Natural killer cell (primary cell): ENCODE measurements around the gene ELK4. TPM values are rescaled to one million over a fixed set of nuclear protein-coding genes. Genes with fewer than 3 reads are reported as not detected.

ENCODE experiments used
- ATAC-seq, 3 donors: fragments of 150-1000 bp in 2 of 3; fragments of 200-7000 bp in 1 of 3; cut with Tn5 transposase; 1 replicate in 1 of 3; 2 replicates in 2 of 3; pipeline ENCODE4 v1.10.0; 2021; ENCODE audit warnings: mild to moderate bottlenecking in 2 of 3, moderate library complexity in 2 of 3
- DNase-seq, 2 donors: peaks; one replicate each; pipeline versions ENCODE4 v3.0.0 to v3.0.0-alpha.2; 2013 to 2021; ENCODE audit warnings: mixed read lengths in 1 of 2
- H3K27ac ChIP-seq: one replicate; pipeline ENCODE4 v1.5.1; 2013; ENCODE audit warnings: mild to moderate bottlenecking, low read length
- H3K27me3 ChIP-seq: one replicate; pipeline ENCODE4 v1.6.1; 2013; ENCODE audit warnings: low read length; ENCODE audit not compliant: control insufficient read depth, insufficient read depth
- H3K36me3 ChIP-seq: one replicate; pipeline ENCODE4 v1.6.1; 2013; ENCODE audit warnings: low read length; ENCODE audit not compliant: control insufficient read depth, insufficient read depth
- H3K4me1 ChIP-seq: one replicate; pipeline ENCODE4 v1.6.1; 2013; ENCODE audit warnings: low read length; ENCODE audit not compliant: control insufficient read depth, insufficient read depth
- H3K4me3 ChIP-seq: one replicate; pipeline ENCODE4 v1.5.1; 2013; ENCODE audit warnings: low read length
- H3K9me3 ChIP-seq: one replicate; pipeline ENCODE4 v1.6.1; 2013; ENCODE audit warnings: low read length; ENCODE audit not compliant: control insufficient read depth, insufficient read depth
- H3K27ac Mint-ChIP-seq, 2 donors: one replicate each; pipeline ENCODE4 v1.8.0; 2022; ENCODE audit warnings: mild to moderate bottlenecking in 2 of 2, mixed read lengths in 2 of 2, moderate library complexity in 1 of 2
- H3K27me3 Mint-ChIP-seq, 2 donors: one replicate each; pipeline ENCODE4 v1.8.0; 2022; ENCODE audit warnings: low read depth in 2 of 2, mixed read lengths in 2 of 2
- H3K36me3 Mint-ChIP-seq: one replicate; pipeline ENCODE4 v1.8.0; 2022; ENCODE audit warnings: mixed read lengths
- H3K4me1 Mint-ChIP-seq, 2 donors: one replicate each; pipeline ENCODE4 v1.8.0; 2022; ENCODE audit warnings: mixed read lengths in 2 of 2
- H3K4me3 Mint-ChIP-seq: one replicate; pipeline ENCODE4 v1.8.0; 2022; ENCODE audit warnings: mild to moderate bottlenecking, moderate library complexity, mixed read lengths
- H3K9me3 Mint-ChIP-seq, 2 donors: one replicate each; pipeline ENCODE4 v1.8.0; 2022; ENCODE audit warnings: mixed read lengths in 2 of 2
- WGBS: methylation state at CpG from one replicate; pipeline ENCODE4 v1.1.7; 2013; ENCODE audit warnings: missing lambda C conversion rate; ENCODE audit not compliant: insufficient coverage; 5-methylcytosine and 5-hydroxymethylcytosine counted together
- intact Hi-C: fragments of 100-400 bp; cut with micrococcal nuclease; formaldehyde crosslinking; loops from one replicate; pipeline ENCODE4 v1.14.2; 2022
- total RNA-seq, 4 donors: library from RNA; stranded (reverse); fragments of 120-200 nt in 1 of 4; gene quantifications; one replicate each; pipeline versions ENCODE4 v1.2.3 to v1.2.4, GENCODE V29; 2013 to 2022
- TF ChIP-seq, protein P1 (sequence below): fragments of 200-600 bp; IDR thresholded peaks from one replicate; pipeline ENCODE4 v1.8.0; 2022; ENCODE audit warnings: antibody characterized with exemption

The ELK4 gene
- total RNA-seq, 3 donors from 2014 or later (not counting 1 experiment from before 2014, with no cell fraction given), result 107 to 155 (median 139) TPM

DNA sequence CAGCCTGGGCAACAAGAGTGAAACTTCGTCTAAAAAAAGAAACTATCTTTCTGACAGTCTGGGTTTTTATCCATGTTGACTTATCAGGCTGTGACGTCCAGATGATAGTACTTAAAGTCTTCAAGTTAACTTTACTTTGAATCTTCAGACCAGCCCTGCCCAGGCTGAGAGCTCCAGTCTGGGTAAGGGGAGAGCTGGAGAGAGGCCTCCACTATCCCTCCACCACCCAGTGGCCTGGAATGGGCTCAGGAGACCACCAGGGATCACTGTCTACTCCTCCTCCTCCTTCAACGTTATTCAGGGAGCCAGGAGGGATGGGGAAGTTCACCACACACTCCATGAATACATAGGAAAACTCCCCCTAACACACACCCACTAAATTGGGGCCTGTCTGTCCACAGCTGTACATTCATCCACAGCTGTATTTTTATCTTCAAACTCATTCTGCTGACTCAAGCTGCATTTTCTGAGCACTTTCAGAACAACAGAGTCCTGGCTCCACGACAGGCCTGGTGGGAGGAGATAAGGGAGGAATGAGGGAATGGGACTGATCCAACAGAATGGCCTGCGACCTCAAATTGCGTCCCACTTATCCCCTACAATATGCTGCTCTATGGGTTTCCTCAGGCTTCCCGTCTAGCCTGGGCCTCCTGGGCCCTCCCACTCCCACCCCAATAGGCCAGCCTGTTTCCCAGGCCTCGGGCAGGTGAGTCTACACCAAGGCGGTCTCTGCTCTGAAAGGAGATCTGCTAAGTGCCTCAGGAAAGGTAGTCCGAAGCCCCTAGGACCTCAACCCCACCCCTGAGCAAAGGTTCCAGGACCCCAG, 46.7 kb upstream of the ELK4 start:
- H3K36me3 Mint-ChIP-seq, result no peaks in the 10 kb centered on the region
- peak overlapping the region; percentile 87 for H3K4me3 Mint-ChIP-seq
- H3K4me3 ChIP-seq, result no peak overlapping the region
- peaks cover 11 to 15% of the 10 kb centered on the region in 2 donors for H3K27me3 Mint-ChIP-seq
- intact Hi-C loops, result no loop called here
- H3K36me3 ChIP-seq, result no peaks in the 10 kb centered on the region
- H3K27me3 ChIP-seq, result peaks cover 2% of the 10 kb centered on the region
- no peak overlapping the region for H3K27ac Mint-ChIP-seq
- no peak overlapping the region for H3K27ac ChIP-seq
- WGBS, result 77% methylated on average over 9 of the region's 10 CpGs
- ATAC-seq (no peak), DNase-seq (no peak)
- peaks cover 14% of the 10 kb centered on the region for H3K4me1 ChIP-seq
- no peaks in the 10 kb centered on the region for H3K9me3 ChIP-seq
- TF ChIP-seq, protein P1, sequence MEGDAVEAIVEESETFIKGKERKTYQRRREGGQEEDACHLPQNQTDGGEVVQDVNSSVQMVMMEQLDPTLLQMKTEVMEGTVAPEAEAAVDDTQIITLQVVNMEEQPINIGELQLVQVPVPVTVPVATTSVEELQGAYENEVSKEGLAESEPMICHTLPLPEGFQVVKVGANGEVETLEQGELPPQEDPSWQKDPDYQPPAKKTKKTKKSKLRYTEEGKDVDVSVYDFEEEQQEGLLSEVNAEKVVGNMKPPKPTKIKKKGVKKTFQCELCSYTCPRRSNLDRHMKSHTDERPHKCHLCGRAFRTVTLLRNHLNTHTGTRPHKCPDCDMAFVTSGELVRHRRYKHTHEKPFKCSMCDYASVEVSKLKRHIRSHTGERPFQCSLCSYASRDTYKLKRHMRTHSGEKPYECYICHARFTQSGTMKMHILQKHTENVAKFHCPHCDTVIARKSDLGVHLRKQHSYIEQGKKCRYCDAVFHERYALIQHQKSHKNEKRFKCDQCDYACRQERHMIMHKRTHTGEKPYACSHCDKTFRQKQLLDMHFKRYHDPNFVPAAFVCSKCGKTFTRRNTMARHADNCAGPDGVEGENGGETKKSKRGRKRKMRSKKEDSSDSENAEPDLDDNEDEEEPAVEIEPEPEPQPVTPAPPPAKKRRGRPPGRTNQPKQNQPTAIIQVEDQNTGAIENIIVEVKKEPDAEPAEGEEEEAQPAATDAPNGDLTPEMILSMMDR, result no peak
- H3K4me1 Mint-ChIP-seq, result peaks cover 14 to 19% of the 10 kb centered on the region in 2 donors
- H3K9me3 Mint-ChIP-seq, result no peaks in the 10 kb centered on the region

DNA sequence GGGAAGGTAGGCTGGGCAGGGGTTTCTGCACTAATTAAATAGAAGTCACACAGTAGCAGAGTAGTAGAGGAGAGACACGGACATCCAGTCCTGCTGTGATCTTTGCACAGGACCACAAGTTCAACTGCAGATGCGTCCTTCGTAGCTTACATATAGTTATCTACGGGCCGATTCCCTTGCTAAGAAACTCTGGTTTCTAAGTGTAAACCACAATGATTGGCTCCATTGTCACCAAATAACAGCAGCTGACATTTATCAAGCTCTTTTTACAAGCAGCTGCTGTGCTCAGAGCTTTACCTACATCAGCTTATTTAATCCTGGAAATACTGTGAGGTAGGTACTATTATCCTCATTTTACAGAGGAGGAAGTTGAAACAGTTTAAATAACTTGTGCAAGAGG, 45.4 kb upstream of the ELK4 start:
- intact Hi-C loops, result no loop called here
- Mint-ChIP-seq H3K4me3 (no peak overlapping the region), H3K27me3 (peaks cover 11 to 15% of the 10 kb centered on the region in 2 donors), H3K36me3 (no peaks in the 10 kb centered on the region), H3K4me1 (peaks cover 14 to 19% of the 10 kb centered on the region in 2 donors), H3K9me3 (no peaks in the 10 kb centered on the region), H3K27ac (no peak overlapping the region)
- ATAC-seq, result peak in 1 of 3 donors; percentile 43
- no peak for DNase-seq
- TF ChIP-seq, protein P1, result no peak
- no peaks in the 10 kb centered on the region for H3K36me3 ChIP-seq
- no peak overlapping the region for H3K27ac ChIP-seq
- peaks cover 14% of the 10 kb centered on the region for H3K4me1 ChIP-seq
- WGBS, result 23% methylated on average over 5 of the region's 5 CpGs
- no peak overlapping the region for H3K4me3 ChIP-seq
- peaks cover 2% of the 10 kb centered on the region for H3K27me3 ChIP-seq
- H3K9me3 ChIP-seq, result no peaks in the 10 kb centered on the region

DNA sequence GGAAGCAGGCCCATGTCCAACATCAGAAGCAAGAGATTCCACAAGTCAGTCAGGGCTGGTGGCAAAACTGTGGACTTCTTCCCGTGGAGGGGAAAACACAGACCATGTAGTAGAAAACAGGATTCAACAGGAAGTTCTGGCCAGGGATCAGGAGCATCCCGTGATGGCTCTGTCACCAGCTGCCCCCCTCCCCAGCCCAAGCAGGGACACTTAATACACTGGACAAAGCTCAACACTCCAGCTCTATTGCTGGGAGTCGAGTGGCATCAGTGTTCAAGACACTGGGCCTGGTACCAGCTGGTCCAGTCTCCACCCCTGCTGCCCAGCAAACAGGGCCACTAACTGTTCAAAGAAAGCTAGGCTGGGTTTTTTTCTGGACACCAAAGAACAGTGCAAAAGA, 44.8 kb upstream of the ELK4 start:
- intact Hi-C loops, result no loop called here
- no peak overlapping the region for H3K4me3 Mint-ChIP-seq
- H3K27me3 ChIP-seq, result peaks cover 2% of the 10 kb centered on the region
- H3K9me3 ChIP-seq, result no peaks in the 10 kb centered on the region
- H3K36me3 ChIP-seq, result no peaks in the 10 kb centered on the region
- H3K27me3 Mint-ChIP-seq, result peaks cover 11 to 15% of the 10 kb centered on the region in 2 donors
- no peak for DNase-seq
- peaks cover 14 to 19% of the 10 kb centered on the region in 2 donors for H3K4me1 Mint-ChIP-seq
- H3K36me3 Mint-ChIP-seq, result no peaks in the 10 kb centered on the region
- no peak overlapping the region for H3K27ac ChIP-seq
- 86% methylated on average over 3 of the region's 3 CpGs for WGBS
- H3K4me3 ChIP-seq, result no peak overlapping the region
- H3K4me1 ChIP-seq, result peaks cover 17% of the 10 kb centered on the region
- H3K9me3 Mint-ChIP-seq, result no peaks in the 10 kb centered on the region
- no peak for ATAC-seq
- no peak overlapping the region for H3K27ac Mint-ChIP-seq
- TF ChIP-seq, protein P1, result no peak
